HG02763 (cell line): ENCODE measurements around the gene MYO6.

ENCODE experiments used
- ATAC-seq: cut with Tn5 transposase; IDR thresholded peaks from one replicate; pipeline ENCODE4 v1.9.1; 2021; ENCODE audit warnings: mild to moderate bottlenecking, moderate library complexity; ENCODE audit not compliant: unreplicated experiment

The MYO6 gene

GRCh38 chr6:75940564-75940963 lies 191.5 kb downstream of the MYO6 start:
- no peak for ATAC-seq

DNA sequence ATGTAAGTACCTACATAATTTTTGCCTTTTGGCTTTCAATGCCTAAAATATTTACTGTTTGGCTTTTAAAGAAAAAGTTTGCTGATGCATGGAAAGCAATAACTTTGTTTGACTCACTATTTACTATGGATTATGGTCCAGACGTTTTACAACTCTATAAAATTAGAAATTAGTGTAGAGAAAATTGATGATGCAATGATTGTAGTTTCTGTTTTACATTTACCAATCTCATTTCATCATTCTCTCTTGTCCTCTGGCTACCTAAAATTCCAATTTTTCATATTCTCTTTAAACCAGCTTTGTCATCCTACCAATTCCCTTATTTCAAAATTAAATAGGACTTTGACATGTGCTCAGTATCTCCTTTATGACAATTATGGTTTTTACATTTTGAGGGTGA lies 192.5 kb downstream of the MYO6 start:
- no peak for ATAC-seq

- ATAC-seq: no peak
Measured at GRCh38 chr6:75943381-75943780, 194.3 kb downstream of the MYO6 start.

- ATAC-seq: no peak
Measured at GRCh38 chr6:75946146-75946831, 197.2 kb downstream of the MYO6 start.

GRCh38 chr6:75947935-75948334 lies 198.9 kb downstream of the MYO6 start:
- ATAC-seq: no peak

GRCh38 chr6:75952128-75952527 lies 203.1 kb downstream of the MYO6 start:
- ATAC-seq: no peak

DNA sequence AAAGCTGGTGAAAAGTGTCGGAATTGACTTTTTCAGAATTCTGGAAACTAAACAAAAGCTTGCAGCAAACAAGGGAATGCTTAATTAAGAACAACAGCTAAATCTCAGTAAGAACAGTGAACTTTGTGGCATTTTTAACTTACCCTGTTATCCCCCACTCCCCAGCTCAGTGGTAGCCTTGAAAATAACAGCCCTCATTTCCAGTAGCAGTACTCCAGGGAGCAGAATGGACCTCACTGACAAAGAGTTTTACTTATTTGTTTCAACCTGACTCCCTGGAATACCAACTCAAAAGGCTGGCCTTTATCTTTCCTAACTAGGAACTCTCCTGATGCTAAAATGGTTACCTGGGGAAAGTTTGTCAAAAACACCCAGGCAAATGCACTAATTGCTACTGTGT lies 214.5 kb downstream of the MYO6 start:
- ATAC-seq: no peak

DNA sequence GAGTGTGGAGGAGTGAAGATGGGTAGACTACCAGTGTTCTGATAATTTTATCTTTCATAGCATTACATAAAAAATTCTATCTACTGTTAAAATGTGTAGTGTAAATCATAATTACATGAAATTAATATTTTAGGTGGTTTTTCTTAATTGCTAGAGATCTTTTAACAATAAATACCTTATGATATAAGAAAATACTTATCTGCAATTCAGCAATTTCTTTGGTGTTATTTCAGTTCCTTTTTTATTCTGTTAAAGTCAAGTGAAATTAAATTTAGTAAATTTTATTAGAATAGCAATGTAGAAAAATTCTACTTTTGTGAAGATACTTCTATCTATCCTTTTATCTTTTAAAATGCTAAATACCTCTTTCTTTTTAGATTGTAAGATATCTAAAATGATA lies 219.1 kb downstream of the MYO6 start:
- ATAC-seq: no peak
